ENCODE data around the gene CDC25A.

Gene CDC25A

DNA sequence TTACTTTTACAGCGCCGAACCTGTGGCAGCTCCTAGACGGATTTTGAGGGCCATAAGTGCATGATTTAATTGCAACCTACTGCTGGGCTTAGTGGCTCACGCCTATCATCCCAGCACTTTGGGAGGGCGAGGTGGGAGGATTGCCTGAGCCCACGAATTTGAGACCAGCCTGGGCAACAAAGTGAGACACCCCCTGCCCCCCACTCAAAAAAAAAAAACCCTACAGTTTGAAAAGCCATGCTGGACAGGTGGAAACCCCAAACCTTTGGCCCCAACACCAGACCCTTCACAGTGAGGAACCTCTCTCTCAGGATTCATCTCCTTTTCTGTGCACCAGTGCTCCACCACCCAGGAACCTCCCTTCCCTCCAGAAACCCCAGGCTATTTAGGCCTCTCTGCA lies 1.1 kb upstream of the CDC25A start:
- DNase-seq (ENCODE audit: low read depth, low spot score) = no peak
- H3K4me3 ChIP-seq (ENCODE audit: low read depth, low read length) = no peak overlapping the region
- no peak for TF ChIP-seq CTCF (IDR thresholded peaks at IDR 0.05; ENCODE audit: insufficient read depth, low read length, missing control alignments)
- POLR2A ChIA-PET = no interaction called here
- CTCF ChIA-PET = interaction anchor here (1.8 kb wide), 1 partner anchor 247 kb away, joined by 11 read pairs; no protein-coding TSS in a partner anchor

DNA sequence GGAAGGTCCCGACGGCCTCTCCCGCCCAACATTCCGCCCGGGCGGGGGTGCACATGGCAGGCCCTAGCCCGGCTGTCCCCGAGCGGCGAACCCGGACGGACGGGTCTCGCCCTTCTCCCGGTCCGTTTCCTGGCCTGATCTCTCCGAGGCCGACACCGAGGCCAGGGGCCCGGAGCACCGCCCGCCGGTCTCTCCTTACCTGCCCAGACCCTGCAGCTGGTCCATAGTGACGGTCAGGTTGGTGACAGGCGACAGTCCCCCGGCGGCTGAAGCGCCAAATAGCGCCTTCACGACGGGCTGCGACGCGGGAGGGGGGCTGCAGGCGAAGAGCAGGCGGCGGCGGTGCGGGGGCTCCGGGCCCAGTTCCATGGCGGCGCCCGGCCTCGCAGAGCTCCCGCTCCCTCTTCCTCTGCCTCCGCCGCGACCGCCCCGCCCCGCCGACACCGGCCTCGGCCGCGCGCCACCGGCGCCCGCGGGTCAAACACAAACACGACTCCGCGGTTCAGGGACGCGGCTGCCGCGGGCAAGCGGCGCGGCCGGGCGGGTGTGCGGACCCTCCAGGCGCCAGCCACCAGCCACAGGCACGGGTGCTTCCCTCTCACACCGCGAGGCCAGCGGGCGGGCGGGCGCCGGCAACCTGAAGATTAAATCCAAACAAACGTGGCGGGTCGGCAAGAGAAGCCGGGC lies 495 bp downstream of the CDC25A start:
- ChIA-PET CTCF (interaction anchor here (0.9 to 1.8 kb wide), 7 partner anchors 10 to 252 kb away, joined by 3 to 11 read pairs (median 3); no protein-coding TSS in a partner anchor), POLR2A (interaction anchor here (0.8 kb wide), 2 partner anchors 9 to 53 kb away, joined by 3 to 4 read pairs; partner anchors contain the start of gene ZNF589)
- no peak for TF ChIP-seq CTCF (IDR thresholded peaks at IDR 0.05; ENCODE audit: insufficient read depth, low read length, missing control alignments)
- no peak for DNase-seq (ENCODE audit: low read depth, low spot score)
- peak overlapping the region; percentile 92 for H3K4me3 ChIP-seq (ENCODE audit: low read depth, low read length)

- POLR2A ChIA-PET = interaction anchor here (0.8 kb wide), 1 partner anchor 8 kb away, joined by 3 read pairs; no protein-coding TSS in a partner anchor
- H3K4me3 ChIP-seq (ENCODE audit: low read depth, low read length) = peak overlapping the region; percentile 92
- CTCF ChIA-PET = interaction anchor here (0.9 to 1.5 kb wide), 5 partner anchors 9 to 249 kb away, joined by 3 to 6 read pairs (median 3); no protein-coding TSS in a partner anchor
- DNase-seq (ENCODE audit: low read depth, low spot score) = no peak
- TF ChIP-seq CTCF (IDR thresholded peaks at IDR 0.05; ENCODE audit: insufficient read depth, low read length, missing control alignments) = no peak
Observed at GRCh38 chr3:48187301-48187578, 977 bp downstream of the CDC25A start.

- no peak for TF ChIP-seq CTCF (IDR thresholded peaks at IDR 0.05; ENCODE audit: insufficient read depth, low read length, missing control alignments)
- CTCF ChIA-PET = interaction anchor here (0.9 to 1.3 kb wide), 4 partner anchors 9 to 250 kb away, joined by 3 read pairs; no protein-coding TSS in a partner anchor
- DNase-seq (ENCODE audit: low read depth, low spot score) = no peak
- POLR2A ChIA-PET = interaction anchor here (0.8 kb wide), 1 partner anchor 8 kb away, joined by 3 read pairs; no protein-coding TSS in a partner anchor
- H3K4me3 ChIP-seq (ENCODE audit: low read depth, low read length) = peak overlapping the region; percentile 92
Observed at GRCh38 chr3:48186631-48187300, 1.5 kb downstream of the CDC25A start.

DNA sequence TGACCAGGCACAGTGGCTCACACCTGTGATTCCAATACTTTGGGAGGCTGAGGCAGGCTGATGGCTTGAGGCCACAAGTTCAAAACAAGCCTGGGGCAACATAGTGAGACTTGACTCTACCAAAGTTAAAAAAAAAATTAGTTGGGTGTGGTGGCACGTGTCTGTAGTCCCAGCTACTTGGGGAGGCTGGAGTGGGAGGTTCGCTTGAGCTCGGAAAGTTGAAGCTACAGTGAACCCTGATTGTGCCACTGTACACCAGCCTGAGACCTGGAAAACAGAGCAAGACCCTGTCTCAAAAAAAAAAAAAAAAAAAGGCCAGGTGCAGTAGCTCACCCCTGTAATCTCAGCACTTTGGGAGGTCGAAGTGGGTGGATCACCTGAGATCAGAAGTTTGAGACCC lies 3.1 kb downstream of the CDC25A start:
- ChIA-PET CTCF (interaction anchor here (3.5 kb wide), 1 partner anchor 27 kb away, joined by 18 read pairs; no protein-coding TSS in a partner anchor), POLR2A (no interaction called here)
- no peak for DNase-seq (ENCODE audit: low read depth, low spot score)
- no peak for TF ChIP-seq CTCF (IDR thresholded peaks at IDR 0.05; ENCODE audit: insufficient read depth, low read length, missing control alignments)
- H3K4me3 ChIP-seq (ENCODE audit: low read depth, low read length) = no peak overlapping the region

GRCh38 chr3:48184299-48184698 lies 3.9 kb downstream of the CDC25A start:
- ChIA-PET POLR2A (no interaction called here), CTCF (interaction anchor here (3.4 to 3.5 kb wide), 2 partner anchors 9 to 26 kb away, joined by 18 to 21 read pairs; no protein-coding TSS in a partner anchor)
- no peak for TF ChIP-seq CTCF (IDR thresholded peaks at IDR 0.05; ENCODE audit: insufficient read depth, low read length, missing control alignments)
- no peak overlapping the region for H3K4me3 ChIP-seq (ENCODE audit: low read depth, low read length)
- DNase-seq (ENCODE audit: low read depth, low spot score) = no peak
